DMS114 treated with DMSO at 0.1 percent for 48 hours (cell line): ENCODE data around the gene ZSCAN20.

ENCODE experiments used
- DNase-seq: peaks from one replicate; lab custom pipeline; 2025; ENCODE audit not compliant: unreplicated experiment; lab: John Stamatoyannopoulos, UW

The ZSCAN20 gene

GRCh38 chr1:33527934-33528333 lies 55.5 kb downstream of the ZSCAN20 start:
- DNase-seq, result no peak

- no peak for DNase-seq
Measured at GRCh38 chr1:33529957-33530356, 57.5 kb downstream of the ZSCAN20 start.

GRCh38 chr1:33532250-33532649 lies 59.8 kb downstream of the ZSCAN20 start:
- no peak for DNase-seq

GRCh38 chr1:33532936-33533335 lies 60.5 kb downstream of the ZSCAN20 start:
- DNase-seq, result no peak

GRCh38 chr1:33535334-33535733 lies 62.9 kb downstream of the ZSCAN20 start:
- no peak for DNase-seq

GRCh38 chr1:33537885-33538284 lies 65.4 kb downstream of the ZSCAN20 start:
- no peak for DNase-seq

GRCh38 chr1:33541966-33542365 lies 69.5 kb downstream of the ZSCAN20 start:
- DNase-seq, result no peak
